SK-N-SH (cell line): ENCODE data around the gene ZAR1.

ENCODE experiments used
- CTCF ChIP-seq: fragments of 200-600 bp; sonication (generic); IDR thresholded peaks from 2 replicates; pipeline ENCODE4 v1.6.1; 2017; ENCODE audit warnings: antibody characterized with exemption, mild to moderate bottlenecking, moderate library complexity
- EP300 ChIP-seq, 2 experiments: IDR thresholded peaks; 2 replicates each; pipeline versions ENCODE4 v1.4.0 to v1.6.1; 2012; ENCODE audit warnings: borderline replicate concordance in 1 of 2, low read depth in 1 of 2, low read length in 1 of 2
- EZH2phosphoT487 ChIP-seq: fragments of 200-600 bp; sonication (generic); IDR thresholded peaks from 2 replicates; pipeline ENCODE4 v1.6.1; 2017; ENCODE audit warnings: low read depth, mixed run types, mild to moderate bottlenecking, antibody characterized with exemption, moderate library complexity, borderline replicate concordance
- FOXM1 ChIP-seq: IDR thresholded peaks from 2 replicates; pipeline ENCODE4 v1.4.0; 2012; ENCODE audit warnings: low read depth, mild to moderate bottlenecking
- GABPA ChIP-seq: IDR thresholded peaks from 2 replicates; pipeline ENCODE4 v1.4.0; 2012; ENCODE audit warnings: low read depth, mild to moderate bottlenecking
- NRF1 ChIP-seq: IDR thresholded peaks from 2 replicates; pipeline ENCODE4 v1.6.1; 2012; ENCODE audit warnings: low read depth, mild to moderate bottlenecking, low read length
- RFX5 ChIP-seq: IDR thresholded peaks from 2 replicates; pipeline ENCODE4 v1.6.1; 2012; ENCODE audit warnings: mild to moderate bottlenecking, improper control_type of control experiment, low read length
- TAF1 ChIP-seq: IDR thresholded peaks from 2 replicates; pipeline ENCODE4 v1.6.1; 2012; ENCODE audit warnings: low read depth, mild to moderate bottlenecking, low read length, moderate library complexity, borderline replicate concordance
- TEAD4 ChIP-seq: IDR thresholded peaks from 2 replicates; pipeline ENCODE4 v1.4.0; 2012; ENCODE audit warnings: mild to moderate bottlenecking, borderline replicate concordance; ENCODE audit not compliant: insufficient read depth

DNA sequence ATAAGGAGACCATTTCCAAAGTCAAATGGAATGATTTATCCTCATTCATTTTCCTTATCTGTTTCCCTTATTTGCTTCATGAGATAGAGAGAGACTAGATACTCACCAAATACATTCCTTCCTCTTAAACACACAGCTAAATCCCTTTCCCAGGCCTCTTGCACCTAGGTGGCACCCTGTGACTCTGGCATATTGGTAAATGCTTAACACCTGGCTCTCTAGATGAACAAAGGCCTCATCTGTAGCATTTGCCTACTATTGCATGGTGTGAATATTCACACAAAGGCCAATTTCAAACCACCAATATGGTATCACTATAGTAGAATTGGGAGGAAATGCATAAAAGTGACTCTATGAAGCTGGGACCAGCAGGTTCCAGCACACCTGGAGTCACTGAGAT is 29.1 kb upstream of the ZAR1 start:
- no peak for TF ChIP-seq TEAD4
- no peak for TF ChIP-seq CTCF
- TF ChIP-seq EZH2phosphoT487, result no peak
- TF ChIP-seq FOXM1, result no peak
- no peak for TF ChIP-seq TAF1
- TF ChIP-seq EP300 (IDR thresholded peaks at IDR 0.05; ENCODE audit: borderline replicate concordance in 1 of 2, low read depth in 1 of 2, low read length in 1 of 2), result no peak
- no peak for TF ChIP-seq RFX5
- no peak for TF ChIP-seq GABPA
- no peak for TF ChIP-seq NRF1
